Activated naive CD4-positive, alpha-beta T cell treated with anti-CD3 and anti-CD28 coated beads, Interleukin-2, amount 10 ng/mL, durations not matched to agents 7 days and 5 days (primary cell): Measurements from ENCODE around the gene LRRC7.

Experiments
- CTCF ChIA-PET: fragments of 350-600 bp; sonication (Branson Sonifier 250); formaldehyde crosslinking; loops from one replicate; lab custom pipeline; 2021; ENCODE audit warnings: antibody characterized with exemption; lab: Charles Lee
- DNase-seq: peaks from one replicate; pipeline ENCODE4 v3.0.0-alpha.2; 2020
- H3K27ac Mint-ChIP-seq: one replicate; pipeline ENCODE4 v1.8.0; 2021; ENCODE audit warnings: mild to moderate bottlenecking, moderate library complexity, mixed read lengths
- H3K27me3 Mint-ChIP-seq: one replicate; pipeline ENCODE4 v1.8.0; 2021; ENCODE audit warnings: mild to moderate bottlenecking, mixed read lengths
- H3K36me3 Mint-ChIP-seq: one replicate; pipeline ENCODE4 v1.8.0; 2021; ENCODE audit warnings: mixed read lengths
- H3K4me1 Mint-ChIP-seq: one replicate; pipeline ENCODE4 v1.8.0; 2021; ENCODE audit warnings: mixed read lengths
- H3K4me3 Mint-ChIP-seq: one replicate; pipeline ENCODE4 v1.8.0; 2021; ENCODE audit warnings: mild to moderate bottlenecking, moderate library complexity, mixed read lengths
- H3K9me3 Mint-ChIP-seq: one replicate; pipeline ENCODE4 v1.8.0; 2021; ENCODE audit warnings: mixed read lengths

The LRRC7 gene

GRCh38 chr1:70101774-70102173, 534.1 kb downstream of the LRRC7 start:
- no peaks in the 10 kb centered on the region for H3K4me1 Mint-ChIP-seq
- H3K27me3 Mint-ChIP-seq, result no peaks in the 10 kb centered on the region
- CTCF ChIA-PET, result no interaction called here
- no peak for DNase-seq
- no peak overlapping the region for H3K27ac Mint-ChIP-seq
- no peaks in the 10 kb centered on the region for H3K36me3 Mint-ChIP-seq
- H3K4me3 Mint-ChIP-seq, result no peak overlapping the region
- no peaks in the 10 kb centered on the region for H3K9me3 Mint-ChIP-seq

GRCh38 chr1:70103770-70104169, 536.0 kb downstream of the LRRC7 start:
- CTCF ChIA-PET, result interaction anchor here (1.1 kb wide), 1 partner anchor 9 kb away, joined by 3 read pairs; no protein-coding TSS in a partner anchor
- no peak for DNase-seq
- no peak overlapping the region for H3K27ac Mint-ChIP-seq
- H3K4me3 Mint-ChIP-seq, result no peak overlapping the region
- H3K27me3 Mint-ChIP-seq, result no peaks in the 10 kb centered on the region
- no peaks in the 10 kb centered on the region for H3K36me3 Mint-ChIP-seq
- H3K9me3 Mint-ChIP-seq, result no peaks in the 10 kb centered on the region
- no peaks in the 10 kb centered on the region for H3K4me1 Mint-ChIP-seq

GRCh38 chr1:70109241-70109640, 541.5 kb downstream of the LRRC7 start:
- CTCF ChIA-PET, result no interaction called here
- Mint-ChIP-seq H3K27ac (no peak overlapping the region), H3K36me3 (no peaks in the 10 kb centered on the region), H3K9me3 (no peaks in the 10 kb centered on the region), H3K27me3 (peaks cover 5% of the 10 kb centered on the region), H3K4me3 (no peak overlapping the region), H3K4me1 (no peaks in the 10 kb centered on the region)
- DNase-seq, result no peak

- H3K36me3 Mint-ChIP-seq, result no peaks in the 10 kb centered on the region
- no peaks in the 10 kb centered on the region for H3K4me1 Mint-ChIP-seq
- H3K27me3 Mint-ChIP-seq, result peaks cover 5% of the 10 kb centered on the region
- no peaks in the 10 kb centered on the region for H3K9me3 Mint-ChIP-seq
- no peak overlapping the region for H3K27ac Mint-ChIP-seq
- CTCF ChIA-PET, result no interaction called here
- DNase-seq, result no peak
- no peak overlapping the region for H3K4me3 Mint-ChIP-seq
Observed at GRCh38 chr1:70112838-70113237, 545.1 kb downstream of the LRRC7 start.

GRCh38 chr1:70115315-70115714, 547.6 kb downstream of the LRRC7 start:
- Mint-ChIP-seq H3K4me1 (no peaks in the 10 kb centered on the region), H3K36me3 (no peaks in the 10 kb centered on the region), H3K4me3 (no peak overlapping the region), H3K9me3 (no peaks in the 10 kb centered on the region), H3K27ac (no peak overlapping the region), H3K27me3 (peaks cover 5% of the 10 kb centered on the region)
- CTCF ChIA-PET, result no interaction called here
- no peak for DNase-seq

- H3K36me3 Mint-ChIP-seq, result no peaks in the 10 kb centered on the region
Observed at GRCh38 chr1:70117046-70117445, 549.3 kb downstream of the LRRC7 start.

GRCh38 chr1:70134148-70134547, 566.4 kb downstream of the LRRC7 start:
- Mint-ChIP-seq H3K9me3 (no peaks in the 10 kb centered on the region), H3K36me3 (no peaks in the 10 kb centered on the region), H3K4me1 (peaks cover 3% of the 10 kb centered on the region), H3K27me3 (peaks cover 7% of the 10 kb centered on the region), H3K4me3 (no peak overlapping the region), H3K27ac (no peak overlapping the region)
- CTCF ChIA-PET, result interaction anchor here (1.6 to 2.5 kb wide), 2 partner anchors 353 to 372 kb away, joined by 5 to 11 read pairs; no protein-coding TSS in a partner anchor
- DNase-seq, result no peak

More at GRCh38 chr1:70117046-70117445, 549.3 kb downstream of the LRRC7 start:
- CTCF ChIA-PET, result no interaction called here
- H3K4me1 Mint-ChIP-seq, result no peaks in the 10 kb centered on the region
- no peak overlapping the region for H3K27ac Mint-ChIP-seq
- H3K9me3 Mint-ChIP-seq, result no peaks in the 10 kb centered on the region
- H3K4me3 Mint-ChIP-seq, result no peak overlapping the region
- no peak for DNase-seq
- H3K27me3 Mint-ChIP-seq, result peaks cover 5% of the 10 kb centered on the region

- no peaks in the 10 kb centered on the region for H3K9me3 Mint-ChIP-seq
- H3K4me1 Mint-ChIP-seq, result no peaks in the 10 kb centered on the region
- peaks cover 2% of the 10 kb centered on the region for H3K27me3 Mint-ChIP-seq
- no peak for DNase-seq
- CTCF ChIA-PET, result interaction anchor here (1.5 kb wide), 1 partner anchor 10 kb away, joined by 5 read pairs; no protein-coding TSS in a partner anchor
- H3K27ac Mint-ChIP-seq, result no peak overlapping the region
- no peaks in the 10 kb centered on the region for H3K36me3 Mint-ChIP-seq
- no peak overlapping the region for H3K4me3 Mint-ChIP-seq
Observed at GRCh38 chr1:70140343-70140742, 572.6 kb downstream of the LRRC7 start.

GRCh38 chr1:70140894-70141293, 573.2 kb downstream of the LRRC7 start:
- CTCF ChIA-PET, result no interaction called here
- H3K27me3 Mint-ChIP-seq, result no peaks in the 10 kb centered on the region
- no peaks in the 10 kb centered on the region for H3K36me3 Mint-ChIP-seq
- no peaks in the 10 kb centered on the region for H3K4me1 Mint-ChIP-seq
- H3K9me3 Mint-ChIP-seq, result no peaks in the 10 kb centered on the region
- no peak overlapping the region for H3K27ac Mint-ChIP-seq
- DNase-seq, result no peak
- H3K4me3 Mint-ChIP-seq, result no peak overlapping the region

- Mint-ChIP-seq H3K4me1 (no peaks in the 10 kb centered on the region), H3K36me3 (no peaks in the 10 kb centered on the region), H3K27ac (no peak overlapping the region), H3K27me3 (no peaks in the 10 kb centered on the region), H3K4me3 (no peak overlapping the region), H3K9me3 (no peaks in the 10 kb centered on the region)
- CTCF ChIA-PET, result no interaction called here
- DNase-seq, result no peak
Observed at GRCh38 chr1:70142075-70142474, 574.4 kb downstream of the LRRC7 start.

GRCh38 chr1:70143048-70143659, 575.4 kb downstream of the LRRC7 start:
- no peaks in the 10 kb centered on the region for H3K9me3 Mint-ChIP-seq
- CTCF ChIA-PET, result no interaction called here
- DNase-seq, result no peak

GRCh38 chr1:70146488-70146887, 578.8 kb downstream of the LRRC7 start:
- CTCF ChIA-PET, result no interaction called here

More at GRCh38 chr1:70143048-70143659, 575.4 kb downstream of the LRRC7 start:
- Mint-ChIP-seq H3K27me3 (no peaks in the 10 kb centered on the region), H3K4me1 (no peaks in the 10 kb centered on the region), H3K27ac (no peak overlapping the region), H3K4me3 (no peak overlapping the region), H3K36me3 (peaks cover 5% of the 10 kb centered on the region)

GRCh38 chr1:70150444-70150843, 582.7 kb downstream of the LRRC7 start:
- peaks cover 11% of the 10 kb centered on the region for H3K36me3 Mint-ChIP-seq

More at GRCh38 chr1:70146488-70146887, 578.8 kb downstream of the LRRC7 start:
- DNase-seq, result no peak
- Mint-ChIP-seq H3K27ac (no peak overlapping the region), H3K4me3 (no peak overlapping the region), H3K4me1 (no peaks in the 10 kb centered on the region), H3K36me3 (peaks cover 9% of the 10 kb centered on the region), H3K27me3 (no peaks in the 10 kb centered on the region), H3K9me3 (no peaks in the 10 kb centered on the region)

GRCh38 chr1:70153739-70154138, 586.0 kb downstream of the LRRC7 start:
- no peak overlapping the region for H3K27ac Mint-ChIP-seq
- no peak for DNase-seq
- H3K4me3 Mint-ChIP-seq, result no peak overlapping the region
- CTCF ChIA-PET, result no interaction called here
- peaks cover 7% of the 10 kb centered on the region for H3K36me3 Mint-ChIP-seq
- H3K4me1 Mint-ChIP-seq, result no peaks in the 10 kb centered on the region
- H3K9me3 Mint-ChIP-seq, result no peaks in the 10 kb centered on the region
- H3K27me3 Mint-ChIP-seq, result no peaks in the 10 kb centered on the region

More at GRCh38 chr1:70150444-70150843, 582.7 kb downstream of the LRRC7 start:
- no peak overlapping the region for H3K4me3 Mint-ChIP-seq
- no peaks in the 10 kb centered on the region for H3K27me3 Mint-ChIP-seq
- DNase-seq, result no peak
- no peaks in the 10 kb centered on the region for H3K9me3 Mint-ChIP-seq
- CTCF ChIA-PET, result interaction anchor here (1.2 kb wide), 1 partner anchor 11 kb away, joined by 5 read pairs; no protein-coding TSS in a partner anchor
- no peaks in the 10 kb centered on the region for H3K4me1 Mint-ChIP-seq
- H3K27ac Mint-ChIP-seq, result no peak overlapping the region

- CTCF ChIA-PET, result no interaction called here
- Mint-ChIP-seq H3K4me3 (no peak overlapping the region), H3K27me3 (no peaks in the 10 kb centered on the region), H3K27ac (no peak overlapping the region), H3K4me1 (no peaks in the 10 kb centered on the region), H3K36me3 (peaks cover 6% of the 10 kb centered on the region), H3K9me3 (no peaks in the 10 kb centered on the region)
- DNase-seq, result no peak
Observed at GRCh38 chr1:70156529-70157120, 588.9 kb downstream of the LRRC7 start.
